Measurements from ENCODE around the gene IPCEF1. TPM values are rescaled to one million over a fixed set of nuclear protein-coding genes. Genes with fewer than 3 reads are reported as not detected.

The IPCEF1 gene
- total RNA-seq, 2 experiments from 2014 or later, result 23.6 to 24.3 TPM

- intact Hi-C loops (cut with micrococcal nuclease), result no loop called here
- no peak overlapping the region for H3K4me3 Mint-ChIP-seq
- peak; percentile 71 for ATAC-seq
Observed at GRCh38 chr6:154169193-154169847, 187.3 kb downstream of the IPCEF1 start.

GRCh38 chr6:154167126-154167525 is 189.5 kb downstream of the IPCEF1 start:
- Mint-ChIP-seq H3K36me3 (ENCODE audit: low read depth) (peaks cover 49% of the 10 kb centered on the region), H3K4me1 (ENCODE audit: low read depth) (peaks cover 56% of the 10 kb centered on the region), H3K9me3 (peaks cover 6% of the 10 kb centered on the region), H3K27ac (no peak overlapping the region), H3K4me3 (no peak overlapping the region), H3K27me3 (no peaks in the 10 kb centered on the region)
- TF ChIP-seq CTCF (IDR thresholded peaks at IDR 0.05), result no peak
- POLR2A ChIA-PET, result interaction anchor here (0.8 kb wide), 2 partner anchors 37 to 52 kb away, joined by 3 read pairs; no protein-coding TSS in a partner anchor
- CTCF ChIA-PET, result interaction anchor here (1.2 to 5.3 kb wide), 4 partner anchors 9 to 131 kb away, joined by 3 to 36 read pairs (median 4); no protein-coding TSS in a partner anchor
- no peak for ATAC-seq
- DNase-seq, result no peak
- intact Hi-C loops (cut with micrococcal nuclease), result no loop called here

More at GRCh38 chr6:154169193-154169847, 187.3 kb downstream of the IPCEF1 start:
- ChIA-PET CTCF (interaction anchor here (0.7 to 3.4 kb wide), 8 partner anchors 9 to 108 kb away, joined by 3 to 11 read pairs (median 4); no protein-coding TSS in a partner anchor), POLR2A (interaction anchor here (0.6 to 1.0 kb wide), 3 partner anchors 12 to 81 kb away, joined by 3 read pairs; no protein-coding TSS in a partner anchor)
- Mint-ChIP-seq H3K4me1 (ENCODE audit: low read depth) (peaks cover 72% of the 10 kb centered on the region), H3K27me3 (no peaks in the 10 kb centered on the region), H3K9me3 (peaks cover 21% of the 10 kb centered on the region), H3K36me3 (ENCODE audit: low read depth) (peaks cover 70% of the 10 kb centered on the region), H3K27ac (peak overlapping the region; percentile 82)
- DNase-seq, result peak; percentile 40
- no peak for TF ChIP-seq CTCF (IDR thresholded peaks at IDR 0.05)

GRCh38 chr6:154166140-154166539 is 190.5 kb downstream of the IPCEF1 start:
- no peak overlapping the region for H3K4me3 Mint-ChIP-seq
- no peak for TF ChIP-seq CTCF (IDR thresholded peaks at IDR 0.05)
- CTCF ChIA-PET, result interaction anchor here (1.2 to 5.3 kb wide), 4 partner anchors 90 to 132 kb away, joined by 3 to 36 read pairs (median 4); no protein-coding TSS in a partner anchor
- intact Hi-C loops (cut with micrococcal nuclease), result no loop called here
- POLR2A ChIA-PET, result no interaction called here
- no peaks in the 10 kb centered on the region for H3K27me3 Mint-ChIP-seq
- H3K27ac Mint-ChIP-seq, result no peak overlapping the region
- H3K4me1 Mint-ChIP-seq (ENCODE audit: low read depth), result peaks cover 51% of the 10 kb centered on the region
- H3K9me3 Mint-ChIP-seq, result peaks cover 6% of the 10 kb centered on the region
- H3K36me3 Mint-ChIP-seq (ENCODE audit: low read depth), result peaks cover 41% of the 10 kb centered on the region
- ATAC-seq (no peak), DNase-seq (no peak)

GRCh38 chr6:154165478-154165877 is 191.1 kb downstream of the IPCEF1 start:
- ChIA-PET CTCF (interaction anchor here (1.2 to 5.3 kb wide), 6 partner anchors 9 to 116 kb away, joined by 3 to 36 read pairs (median 5); no protein-coding TSS in a partner anchor), POLR2A (interaction anchor here (0.8 to 1.1 kb wide), 2 partner anchors 67 to 104 kb away, joined by 3 read pairs; no protein-coding TSS in a partner anchor)
- peaks cover 40% of the 10 kb centered on the region for H3K36me3 Mint-ChIP-seq (ENCODE audit: low read depth)
- H3K9me3 Mint-ChIP-seq, result peaks cover 6% of the 10 kb centered on the region
- TF ChIP-seq CTCF (IDR thresholded peaks at IDR 0.05), result no peak
- ATAC-seq, result peak; percentile 32
- peaks cover 53% of the 10 kb centered on the region for H3K4me1 Mint-ChIP-seq (ENCODE audit: low read depth)
- peak overlapping the region; percentile 40 for H3K27ac Mint-ChIP-seq
- intact Hi-C loops (cut with micrococcal nuclease), result no loop called here
- DNase-seq, result no peak
- H3K4me3 Mint-ChIP-seq, result no peak overlapping the region
- no peaks in the 10 kb centered on the region for H3K27me3 Mint-ChIP-seq

GRCh38 chr6:154164397-154164796 is 192.2 kb downstream of the IPCEF1 start:
- peak overlapping the region; percentile 33 for H3K27ac Mint-ChIP-seq
- TF ChIP-seq CTCF (IDR thresholded peaks at IDR 0.05), result no peak
- peaks cover 42% of the 10 kb centered on the region for H3K4me1 Mint-ChIP-seq (ENCODE audit: low read depth)
- ATAC-seq, result no peak
- H3K36me3 Mint-ChIP-seq (ENCODE audit: low read depth), result peaks cover 37% of the 10 kb centered on the region
- peaks cover 3% of the 10 kb centered on the region for H3K9me3 Mint-ChIP-seq
- no peak for DNase-seq
- intact Hi-C loops (cut with micrococcal nuclease), result no loop called here
- CTCF ChIA-PET, result interaction anchor here (0.6 to 5.3 kb wide), 7 partner anchors 8 to 117 kb away, joined by 3 to 36 read pairs (median 3); no protein-coding TSS in a partner anchor
- POLR2A ChIA-PET, result interaction anchor here (0.8 to 1.1 kb wide), 3 partner anchors 68 to 113 kb away, joined by 3 read pairs; no protein-coding TSS in a partner anchor
- no peak overlapping the region for H3K4me3 Mint-ChIP-seq
- no peaks in the 10 kb centered on the region for H3K27me3 Mint-ChIP-seq

All from activated CD8-positive, alpha-beta T cell treated with anti-CD3 and anti-CD28 coated beads for 36 hours (primary cell).